Natural killer cell (primary cell): ENCODE measurements around the gene SCN7A. TPM values are rescaled to one million over a fixed set of nuclear protein-coding genes. Genes with fewer than 3 reads are reported as not detected.
A peak's percentile ranks its signal among the peaks of the same experiment; 100 is the strongest.

Source experiments
- ATAC-seq, 3 donors: fragments of 150-1000 bp in 2 of 3; fragments of 200-7000 bp in 1 of 3; cut with Tn5 transposase; 1 replicate in 1 of 3; 2 replicates in 2 of 3; pipeline ENCODE4 v1.10.0; 2021; ENCODE audit warnings: mild to moderate bottlenecking in 2 of 3, moderate library complexity in 2 of 3
- DNase-seq, 2 donors: peaks; one replicate each; pipeline versions ENCODE4 v3.0.0 to v3.0.0-alpha.2; 2013 to 2021; ENCODE audit warnings: mixed read lengths in 1 of 2
- H3K27ac ChIP-seq: one replicate; pipeline ENCODE4 v1.5.1; 2013; ENCODE audit warnings: mild to moderate bottlenecking, low read length
- H3K27me3 ChIP-seq: one replicate; pipeline ENCODE4 v1.6.1; 2013; ENCODE audit warnings: low read length; ENCODE audit not compliant: control insufficient read depth, insufficient read depth
- H3K36me3 ChIP-seq: one replicate; pipeline ENCODE4 v1.6.1; 2013; ENCODE audit warnings: low read length; ENCODE audit not compliant: control insufficient read depth, insufficient read depth
- H3K4me1 ChIP-seq: one replicate; pipeline ENCODE4 v1.6.1; 2013; ENCODE audit warnings: low read length; ENCODE audit not compliant: control insufficient read depth, insufficient read depth
- H3K4me3 ChIP-seq: one replicate; pipeline ENCODE4 v1.5.1; 2013; ENCODE audit warnings: low read length
- H3K9me3 ChIP-seq: one replicate; pipeline ENCODE4 v1.6.1; 2013; ENCODE audit warnings: low read length; ENCODE audit not compliant: control insufficient read depth, insufficient read depth
- H3K27ac Mint-ChIP-seq, 2 donors: one replicate each; pipeline ENCODE4 v1.8.0; 2022; ENCODE audit warnings: mild to moderate bottlenecking in 2 of 2, mixed read lengths in 2 of 2, moderate library complexity in 1 of 2
- H3K27me3 Mint-ChIP-seq, 2 donors: one replicate each; pipeline ENCODE4 v1.8.0; 2022; ENCODE audit warnings: low read depth in 2 of 2, mixed read lengths in 2 of 2
- H3K36me3 Mint-ChIP-seq: one replicate; pipeline ENCODE4 v1.8.0; 2022; ENCODE audit warnings: mixed read lengths
- H3K4me1 Mint-ChIP-seq, 2 donors: one replicate each; pipeline ENCODE4 v1.8.0; 2022; ENCODE audit warnings: mixed read lengths in 2 of 2
- H3K4me3 Mint-ChIP-seq: one replicate; pipeline ENCODE4 v1.8.0; 2022; ENCODE audit warnings: mild to moderate bottlenecking, moderate library complexity, mixed read lengths
- H3K9me3 Mint-ChIP-seq, 2 donors: one replicate each; pipeline ENCODE4 v1.8.0; 2022; ENCODE audit warnings: mixed read lengths in 2 of 2
- WGBS: methylation state at CpG from one replicate; pipeline ENCODE4 v1.1.7; 2013; ENCODE audit warnings: missing lambda C conversion rate; ENCODE audit not compliant: insufficient coverage; 5-methylcytosine and 5-hydroxymethylcytosine counted together
- intact Hi-C: fragments of 100-400 bp; cut with micrococcal nuclease; formaldehyde crosslinking; loops from one replicate; pipeline ENCODE4 v1.14.2; 2022
- total RNA-seq, 4 donors: library from RNA; stranded (reverse); fragments of 120-200 nt in 1 of 4; gene quantifications; one replicate each; pipeline versions ENCODE4 v1.2.3 to v1.2.4, GENCODE V29; 2013 to 2022
- TF ChIP-seq, protein P1 (sequence below): fragments of 200-600 bp; IDR thresholded peaks from one replicate; pipeline ENCODE4 v1.8.0; 2022; ENCODE audit warnings: antibody characterized with exemption

Gene SCN7A
- total RNA-seq, 3 donors from 2014 or later (not counting 1 experiment from before 2014, with no cell fraction given): not detected

DNA sequence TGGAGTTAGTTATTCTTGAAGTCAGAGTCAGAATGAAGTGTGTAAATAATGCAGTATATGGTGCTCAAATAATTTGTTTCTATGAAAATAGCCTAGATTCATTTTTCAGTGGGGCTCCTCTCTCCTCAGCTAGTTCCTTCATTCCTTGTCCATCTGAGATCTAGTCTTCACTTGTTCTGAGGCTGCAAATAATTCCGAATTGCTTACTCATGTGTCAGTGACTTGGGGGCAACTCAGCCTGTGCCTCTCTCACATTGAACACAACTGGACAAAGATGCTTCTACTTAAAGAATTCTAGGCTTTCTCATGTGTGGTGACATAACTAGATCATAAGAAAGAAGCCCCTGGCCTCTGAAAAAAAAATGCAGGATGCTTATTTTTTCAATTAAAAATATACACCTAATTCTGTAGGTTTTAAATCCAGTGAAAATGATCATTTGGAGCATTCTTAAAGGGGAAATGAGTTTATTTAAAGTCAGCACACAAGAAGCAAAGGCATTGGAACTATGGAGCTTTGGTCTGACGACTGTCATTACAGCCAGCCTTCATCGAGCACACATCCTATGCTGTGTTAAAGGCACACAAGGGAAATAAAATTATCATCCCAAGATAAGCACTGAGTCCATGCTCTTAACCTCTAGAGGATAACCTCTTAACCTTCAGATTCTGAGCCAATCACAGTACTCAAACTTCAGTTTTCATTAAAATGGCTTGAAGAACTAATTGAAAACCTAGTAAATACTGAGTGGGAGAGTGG is 24.8 kb upstream of the SCN7A start:
- H3K9me3 Mint-ChIP-seq: no peaks in the 10 kb centered on the region
- H3K27ac Mint-ChIP-seq: no peak overlapping the region
- no peaks in the 10 kb centered on the region for H3K27me3 ChIP-seq
- H3K4me1 Mint-ChIP-seq: no peaks in the 10 kb centered on the region
- H3K36me3 ChIP-seq: no peaks in the 10 kb centered on the region
- no peaks in the 10 kb centered on the region for H3K9me3 ChIP-seq
- ATAC-seq (no peak), DNase-seq (no peak)
- intact Hi-C loops: no loop called here
- 84% methylated on average over 3 of the region's 3 CpGs for WGBS
- TF ChIP-seq, protein P1, sequence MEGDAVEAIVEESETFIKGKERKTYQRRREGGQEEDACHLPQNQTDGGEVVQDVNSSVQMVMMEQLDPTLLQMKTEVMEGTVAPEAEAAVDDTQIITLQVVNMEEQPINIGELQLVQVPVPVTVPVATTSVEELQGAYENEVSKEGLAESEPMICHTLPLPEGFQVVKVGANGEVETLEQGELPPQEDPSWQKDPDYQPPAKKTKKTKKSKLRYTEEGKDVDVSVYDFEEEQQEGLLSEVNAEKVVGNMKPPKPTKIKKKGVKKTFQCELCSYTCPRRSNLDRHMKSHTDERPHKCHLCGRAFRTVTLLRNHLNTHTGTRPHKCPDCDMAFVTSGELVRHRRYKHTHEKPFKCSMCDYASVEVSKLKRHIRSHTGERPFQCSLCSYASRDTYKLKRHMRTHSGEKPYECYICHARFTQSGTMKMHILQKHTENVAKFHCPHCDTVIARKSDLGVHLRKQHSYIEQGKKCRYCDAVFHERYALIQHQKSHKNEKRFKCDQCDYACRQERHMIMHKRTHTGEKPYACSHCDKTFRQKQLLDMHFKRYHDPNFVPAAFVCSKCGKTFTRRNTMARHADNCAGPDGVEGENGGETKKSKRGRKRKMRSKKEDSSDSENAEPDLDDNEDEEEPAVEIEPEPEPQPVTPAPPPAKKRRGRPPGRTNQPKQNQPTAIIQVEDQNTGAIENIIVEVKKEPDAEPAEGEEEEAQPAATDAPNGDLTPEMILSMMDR: no peak
- H3K27ac ChIP-seq: no peak overlapping the region
- H3K36me3 Mint-ChIP-seq: no peaks in the 10 kb centered on the region
- no peaks in the 10 kb centered on the region for H3K27me3 Mint-ChIP-seq
- no peak overlapping the region for H3K4me3 Mint-ChIP-seq
- H3K4me3 ChIP-seq: no peak overlapping the region
- H3K4me1 ChIP-seq: no peaks in the 10 kb centered on the region

DNA sequence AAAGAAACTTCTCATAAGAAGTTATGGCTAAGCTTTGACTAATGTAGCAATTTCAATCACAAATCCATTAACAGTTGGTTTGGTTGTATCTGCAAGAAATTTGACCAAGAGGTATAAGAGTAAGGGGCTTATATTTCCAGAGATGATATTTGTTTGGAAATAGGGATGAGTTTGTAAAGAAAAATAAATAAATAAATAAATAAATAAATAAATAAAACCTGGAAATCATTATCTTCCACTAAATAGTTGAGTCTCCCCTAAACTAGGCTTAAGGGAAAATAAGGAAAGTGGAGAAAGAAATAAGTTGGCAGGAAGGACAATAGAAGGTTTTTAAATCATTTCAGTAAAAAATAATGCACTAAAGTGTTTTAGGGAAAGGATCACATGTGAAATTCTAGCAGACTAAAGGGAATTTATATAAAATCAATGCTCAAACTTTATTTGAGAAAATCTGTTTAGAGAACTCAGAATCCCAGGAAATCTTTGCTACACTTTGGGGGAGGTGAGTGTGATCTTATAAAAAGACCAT is 23.5 kb upstream of the SCN7A start:
- no peak overlapping the region for H3K27ac Mint-ChIP-seq
- no peak overlapping the region for H3K4me3 ChIP-seq
- no peaks in the 10 kb centered on the region for H3K4me1 ChIP-seq
- no peaks in the 10 kb centered on the region for H3K36me3 ChIP-seq
- no peaks in the 10 kb centered on the region for H3K9me3 ChIP-seq
- no peaks in the 10 kb centered on the region for H3K4me1 Mint-ChIP-seq
- H3K27me3 Mint-ChIP-seq: no peaks in the 10 kb centered on the region
- H3K27ac ChIP-seq: no peak overlapping the region
- no peak overlapping the region for H3K4me3 Mint-ChIP-seq
- no peaks in the 10 kb centered on the region for H3K9me3 Mint-ChIP-seq
- intact Hi-C loops: no loop called here
- ATAC-seq (no peak), DNase-seq (no peak)
- no peaks in the 10 kb centered on the region for H3K36me3 Mint-ChIP-seq
- TF ChIP-seq, protein P1: no peak
- H3K27me3 ChIP-seq: no peaks in the 10 kb centered on the region

DNA sequence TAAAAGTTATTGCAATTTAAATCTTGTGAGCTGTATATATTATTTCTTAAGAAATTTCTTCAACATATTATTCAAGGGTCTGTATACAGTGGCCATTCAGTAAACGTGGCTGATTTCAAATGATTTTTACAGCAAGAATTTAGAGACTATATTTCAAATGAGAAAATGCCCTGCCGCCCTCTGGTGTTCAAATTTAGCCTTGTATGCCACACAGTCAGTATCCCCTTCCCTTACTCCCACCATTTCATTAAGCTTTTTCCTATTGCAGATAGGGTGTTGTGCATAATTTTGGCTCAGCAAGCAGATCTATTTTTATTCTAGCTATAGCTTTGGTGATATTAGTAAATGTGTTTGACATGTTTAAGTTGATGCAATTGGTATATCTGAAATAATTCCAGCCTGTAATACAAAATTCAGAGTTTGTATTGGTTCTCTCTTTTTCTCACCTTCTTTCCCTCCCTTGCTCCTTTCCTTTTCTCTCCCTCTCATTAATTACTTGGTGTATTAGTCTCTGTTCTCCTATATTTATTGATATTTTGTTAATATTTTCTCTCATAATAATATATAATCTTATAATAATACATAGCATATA is 22.8 kb upstream of the SCN7A start:
- DNase-seq (peak in 1 of 2 donors; percentile 2), ATAC-seq (no peak)
- Histone ChIP-seq H3K27me3 (no peaks in the 10 kb centered on the region), H3K9me3 (no peaks in the 10 kb centered on the region), H3K4me1 (no peaks in the 10 kb centered on the region), H3K4me3 (no peak overlapping the region), H3K27ac (no peak overlapping the region), H3K36me3 (no peaks in the 10 kb centered on the region)
- intact Hi-C loops: no loop called here
- Mint-ChIP-seq H3K4me3 (no peak overlapping the region), H3K9me3 (no peaks in the 10 kb centered on the region), H3K27me3 (no peaks in the 10 kb centered on the region), H3K4me1 (no peaks in the 10 kb centered on the region), H3K27ac (no peak overlapping the region), H3K36me3 (no peaks in the 10 kb centered on the region)
- TF ChIP-seq, protein P1: no peak
- 17% methylated on average over 2 of the region's 2 CpGs for WGBS
